HepG2 (cell line): ENCODE measurements around the gene MRPL54. TPM values are rescaled to one million over a fixed set of nuclear protein-coding genes. Genes with fewer than 3 reads are reported as not detected.

Source experiments
- ATAC-seq: fragments of 200-7000 bp; cut with Tn5 transposase; 3 replicates; pipeline ENCODE4 v1.9.1; 2020; ENCODE audit warnings: mild to moderate bottlenecking, moderate library complexity
- BruUV-seq: library from RNA; stranded (reverse); fragments of 400-500 nt; replicated peaks from 2 replicates; lab custom pipeline; 2021; lab: Mats Ljungman, UMichigan
- CTCF ChIA-PET: fragments of 300-600 bp; formaldehyde crosslinking; extraction: SDS; loops from one replicate; lab custom pipeline; 2021; ENCODE audit warnings: low total read pairs, inconsistent platforms, low intra/inter-chr PET ratio; lab: Yijun Ruan, JAX
- POLR2A ChIA-PET: fragments of 350-600 bp; sonication (Branson Sonifier 250); formaldehyde crosslinking; loops from one replicate; lab custom pipeline; 2020; ENCODE audit warnings: antibody characterized with exemption, inconsistent platforms; lab: Yijun Ruan, JAX
- DNase-seq: peaks from one replicate; pipeline ENCODE4 v3.0.0-alpha.2; 2015; ENCODE audit warnings: low spot score
- FAIRE-seq: peaks from 3 replicates; lab custom pipeline; 2011; peaks lifted over from hg19 to GRCh38; lab: Jason Lieb, UNC
- H2AFZ ChIP-seq: one replicate; pipeline ENCODE4 v1.6.1; 2011; ENCODE audit warnings: low read length, inconsistent platforms
- H3K27ac ChIP-seq: fragments of 300-600 bp; 3 replicates; pipeline ENCODE4 v1.8.0; 2011; ENCODE audit warnings: mixed run types, mild to moderate bottlenecking, mixed read lengths, low read length, inconsistent platforms; ENCODE audit not compliant: insufficient read depth; ENCODE audit errors: extremely low read length
- H3K27me3 ChIP-seq, 2 experiments: fragments of 200-600 bp in 1 of 2; 2 replicates in 1 of 2; 3 replicates in 1 of 2; pipeline versions ENCODE4 v1.6.0 to v1.8.0; 2011; ENCODE audit warnings: low read length in 2 of 2, mild to moderate bottlenecking in 2 of 2, moderate library complexity in 2 of 2, inconsistent platforms in 1 of 2; ENCODE audit not compliant: insufficient read depth in 2 of 2, control insufficient read depth in 1 of 2
- H3K36me3 ChIP-seq, 2 experiments: fragments of 200-600 bp in 1 of 2; replicated peaks in 1 of 2; 2 replicates in 1 of 2; 3 replicates in 1 of 2; pipeline versions ENCODE4 v1.5.1 to v1.8.0; 2011; ENCODE audit warnings: low read length in 2 of 2, inconsistent platforms in 1 of 2; ENCODE audit not compliant: insufficient read depth in 2 of 2, control insufficient read depth in 1 of 2
- H3K4me1 ChIP-seq: 2 replicates; pipeline ENCODE4 v1.5.1; 2012; ENCODE audit warnings: low read length, inconsistent platforms; ENCODE audit not compliant: insufficient read depth
- H3K4me2 ChIP-seq: 2 replicates; pipeline ENCODE4 v1.6.0; 2011; ENCODE audit warnings: low read depth, low read length, inconsistent platforms
- H3K4me3 ChIP-seq, 3 experiments: fragments of 200-600 bp in 1 of 3; sonication (generic), shearing (Covaris generic) in 1 of 3; replicated peaks in 1 of 3; 2 replicates each; pipeline ENCODE4 v1.5.1; 2011 to 2016; ENCODE audit warnings: low read length in 3 of 3, inconsistent platforms in 2 of 3, low read depth in 2 of 3, mild to moderate bottlenecking in 2 of 3, control low read depth in 1 of 3, mixed read lengths in 1 of 3; ENCODE audit not compliant: insufficient read depth in 1 of 3
- H3K79me2 ChIP-seq: one replicate; pipeline ENCODE4 v1.6.1; 2011; ENCODE audit warnings: low read length, inconsistent platforms; ENCODE audit not compliant: insufficient read depth
- H3K9ac ChIP-seq: 2 replicates; pipeline ENCODE4 v1.6.0; 2011; ENCODE audit warnings: mild to moderate bottlenecking, low read depth, low read length, inconsistent platforms; ENCODE audit not compliant: insufficient read depth
- H3K9me3 ChIP-seq: 2 replicates; pipeline ENCODE4 v1.5.1; 2012; ENCODE audit warnings: mild to moderate bottlenecking, low read length
- H4K20me1 ChIP-seq: 2 replicates; pipeline ENCODE4 v1.6.0; 2011; ENCODE audit warnings: inconsistent platforms, mild to moderate bottlenecking, low read length, moderate library complexity; ENCODE audit not compliant: insufficient read depth
- CC2D1A ChIP-seq: sonication (generic); formaldehyde crosslinking; IDR thresholded peaks from 2 replicates; pipeline ENCODE4 v1.8.1; 2023; ENCODE audit warnings: mild to moderate bottlenecking, missing genetic modification reagents
- DR1 ChIP-seq: sonication (generic); formaldehyde crosslinking; IDR thresholded peaks from 2 replicates; pipeline ENCODE4 v1.8.0; 2021; ENCODE audit warnings: mild to moderate bottlenecking, missing genetic modification reagents, inconsistent platforms
- HMG20B ChIP-seq: conservative IDR thresholded peaks from 2 replicates; pipeline ENCODE4 v1.6.1; 2016; ENCODE audit warnings: missing genetic modification reagents, missing compliant biosample characterization
- HOXA3 ChIP-seq: sonication (generic); formaldehyde crosslinking; IDR thresholded peaks from 2 replicates; pipeline ENCODE4 v1.5.0; 2020; ENCODE audit warnings: missing genetic modification reagents
- KDM5B ChIP-seq: sonication (generic); formaldehyde crosslinking; IDR thresholded peaks from 2 replicates; pipeline ENCODE4 v1.4.0; 2020; ENCODE audit warnings: missing genetic modification reagents, mild to moderate bottlenecking, borderline replicate concordance
- NCOA2 ChIP-seq: sonication (generic); formaldehyde crosslinking; IDR thresholded peaks from 2 replicates; pipeline ENCODE4 v1.8.0; 2022; ENCODE audit warnings: inconsistent platforms
- YEATS2 ChIP-seq: sonication (generic); formaldehyde crosslinking; IDR thresholded peaks from 2 replicates; pipeline ENCODE4 v1.4.0; 2020; ENCODE audit warnings: missing genetic modification reagents, borderline replicate concordance
- ZNF136 ChIP-seq: sonication (generic); formaldehyde crosslinking; IDR thresholded peaks from 2 replicates; pipeline ENCODE4 v1.8.1; 2022; ENCODE audit warnings: low read depth, mild to moderate bottlenecking, moderate library complexity, missing genetic modification reagents
- WGBS: methylation state at CpG from one replicate; pipeline ENCODE4 v1.1.6; 2017; ENCODE audit warnings: low lambda C conversion rate; 5-methylcytosine and 5-hydroxymethylcytosine counted together
- in situ Hi-C: cut with HindIII; loops from 2 replicates; pipeline ENCODE4 v1.10.0; 2017; ENCODE audit warnings: low pct_unique_long_range_greater_than_20kb; ENCODE audit not compliant: extremely low pct_ligation_motif_present
- intact Hi-C: fragments of 100-400 bp; cut with micrococcal nuclease; formaldehyde crosslinking; loops from one replicate; pipeline ENCODE4 v1.10.0; 2022; ENCODE audit not compliant: unreplicated experiment
- polyA plus RNA-seq, 8 experiments: library from polyadenylated mRNA; depleted of rRNA in 3 of 8; stranded (reverse) in 7 of 8; unstranded in 1 of 8; fragments of >200 nt; fragmentation: Illumina TruSeq in 4 of 8; extraction: Trizol in 4 of 8; gene quantifications; 2 replicates each; pipeline versions ENCODE4 v1.2.1 to v1.2.3, GENCODE V29; 2011 to 2016; ENCODE audit warnings: low read depth in 4 of 8, missing spikeins in 1 of 8, mixed read lengths in 1 of 8; ENCODE audit not compliant: insufficient read depth in 1 of 8
- total RNA-seq, 5 experiments: library from RNA; depleted of rRNA; stranded (reverse); fragments of >200 nt; fragmentation: Illumina TruSeq; extraction: Trizol; gene quantifications; 2 replicates each; pipeline ENCODE4 v1.2.3, GENCODE V29; 2016; ENCODE audit warnings: low read depth in 1 of 5
- TF ChIP-seq, protein P1 (sequence below): sonication (generic); IDR thresholded peaks from 2 replicates; pipeline ENCODE4 v1.6.1; 2016; ENCODE audit warnings: low read depth, borderline replicate concordance

MRPL54 gene
- total and polyA plus RNA-seq, 2 of the 13 experiments (the other 11 are each of a cell fraction or from before 2014, with no cell fraction given), result 36.8 to 66.9 TPM

DNA sequence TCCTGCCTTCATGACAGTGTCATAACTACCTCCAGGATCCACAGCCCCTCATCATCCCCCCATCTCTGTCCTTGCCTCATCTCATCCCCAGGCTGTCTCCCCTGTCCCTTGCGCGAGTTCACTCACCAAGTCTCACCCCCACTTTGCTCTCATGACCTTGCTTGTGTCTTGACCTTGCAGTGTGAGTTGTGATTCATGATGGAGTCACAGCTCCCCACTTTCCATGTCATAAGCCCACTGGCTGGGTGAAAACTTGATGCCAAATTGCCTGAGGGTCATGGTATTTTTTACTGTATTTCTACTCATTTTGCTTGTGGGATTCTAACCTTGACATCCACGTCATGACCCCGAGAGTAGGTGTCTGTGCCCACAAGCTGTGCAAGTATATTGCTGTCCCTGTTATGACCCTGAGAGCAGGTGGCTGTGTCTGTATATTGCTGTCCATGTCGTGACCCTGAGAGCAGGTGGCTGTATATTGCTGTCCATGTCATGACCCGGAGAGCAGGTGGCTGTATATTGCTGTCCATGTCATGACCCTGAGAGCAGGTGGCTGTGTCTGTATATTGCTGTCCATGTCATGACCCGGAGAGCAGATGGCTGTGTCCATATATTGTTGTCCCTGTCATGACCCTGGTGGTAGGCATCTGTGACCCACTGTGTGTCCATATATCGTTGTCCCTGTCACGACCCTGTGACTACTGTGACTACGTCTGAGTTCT lies 24.8 kb upstream of the MRPL54 start (continued):
- TF ChIP-seq HMG20B (CRISPR knock-in tag), result no peak
- no peak for TF ChIP-seq DR1 (CRISPR knock-in tag)
- no peak for TF ChIP-seq KDM5B (CRISPR knock-in tag)
- no peak for TF ChIP-seq ZNF136
- no peak for TF ChIP-seq CC2D1A (CRISPR knock-in tag)
- no peak for TF ChIP-seq NCOA2 (CRISPR knock-in tag)

- H3K4me2 ChIP-seq, result no peak overlapping the region
- H3K9ac ChIP-seq, result no peak overlapping the region
- 98% methylated on average over 32 of the region's 32 CpGs for WGBS
- no peaks in the 10 kb centered on the region for H3K79me2 ChIP-seq
- in situ Hi-C loops, result no loop called here
- H3K27me3 ChIP-seq, result no peaks in the 10 kb centered on the region
- ATAC-seq, result no peak
- TF ChIP-seq YEATS2, result no peak
- TF ChIP-seq HOXA3 (CRISPR knock-in tag), result no peak
- TF ChIP-seq, protein P1, sequence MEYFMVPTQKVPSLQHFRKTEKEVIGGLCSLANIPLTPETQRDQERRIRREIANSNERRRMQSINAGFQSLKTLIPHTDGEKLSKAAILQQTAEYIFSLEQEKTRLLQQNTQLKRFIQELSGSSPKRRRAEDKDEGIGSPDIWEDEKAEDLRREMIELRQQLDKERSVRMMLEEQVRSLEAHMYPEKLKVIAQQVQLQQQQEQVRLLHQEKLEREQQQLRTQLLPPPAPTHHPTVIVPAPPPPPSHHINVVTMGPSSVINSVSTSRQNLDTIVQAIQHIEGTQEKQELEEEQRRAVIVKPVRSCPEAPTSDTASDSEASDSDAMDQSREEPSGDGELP, result no peak
- TF ChIP-seq, all 625 proteins: peak for 0
- FAIRE-seq (no peak), DNase-seq (no peak)
- no peaks in the 10 kb centered on the region for H3K4me1 ChIP-seq
- no peaks in the 10 kb centered on the region for H4K20me1 ChIP-seq
- 0 out of 5 replicates have a peak, but pooled peaks cover 0 to 3% of the 10 kb centered on the region in 2 experiments for H3K36me3 ChIP-seq
- no TSS peak for BruUV-seq
- H3K4me3 ChIP-seq, result no peak overlapping the region
- ChIA-PET POLR2A (no interaction called here), CTCF (no interaction called here)
- H2AFZ ChIP-seq, result no peak overlapping the region
- no peak overlapping the region for H3K27ac ChIP-seq
- intact Hi-C loops, result no loop called here
- H3K9me3 ChIP-seq, result no peaks in the 10 kb centered on the region
These were observed 23.8 kb upstream of the MRPL54 start for GRCh38 chr19:3738477-3739220.
